ENCODE results near the gene GSDME. TPM values are rescaled to one million over a fixed set of nuclear protein-coding genes. Genes with fewer than 3 reads are reported as not detected.
A peak's percentile ranks its signal among the peaks of the same experiment; 100 is the strongest.

The GSDME gene
- total and polyA plus RNA-seq, 7 donors, result 4.9 to 32.1 (median 14.1) TPM

DNA sequence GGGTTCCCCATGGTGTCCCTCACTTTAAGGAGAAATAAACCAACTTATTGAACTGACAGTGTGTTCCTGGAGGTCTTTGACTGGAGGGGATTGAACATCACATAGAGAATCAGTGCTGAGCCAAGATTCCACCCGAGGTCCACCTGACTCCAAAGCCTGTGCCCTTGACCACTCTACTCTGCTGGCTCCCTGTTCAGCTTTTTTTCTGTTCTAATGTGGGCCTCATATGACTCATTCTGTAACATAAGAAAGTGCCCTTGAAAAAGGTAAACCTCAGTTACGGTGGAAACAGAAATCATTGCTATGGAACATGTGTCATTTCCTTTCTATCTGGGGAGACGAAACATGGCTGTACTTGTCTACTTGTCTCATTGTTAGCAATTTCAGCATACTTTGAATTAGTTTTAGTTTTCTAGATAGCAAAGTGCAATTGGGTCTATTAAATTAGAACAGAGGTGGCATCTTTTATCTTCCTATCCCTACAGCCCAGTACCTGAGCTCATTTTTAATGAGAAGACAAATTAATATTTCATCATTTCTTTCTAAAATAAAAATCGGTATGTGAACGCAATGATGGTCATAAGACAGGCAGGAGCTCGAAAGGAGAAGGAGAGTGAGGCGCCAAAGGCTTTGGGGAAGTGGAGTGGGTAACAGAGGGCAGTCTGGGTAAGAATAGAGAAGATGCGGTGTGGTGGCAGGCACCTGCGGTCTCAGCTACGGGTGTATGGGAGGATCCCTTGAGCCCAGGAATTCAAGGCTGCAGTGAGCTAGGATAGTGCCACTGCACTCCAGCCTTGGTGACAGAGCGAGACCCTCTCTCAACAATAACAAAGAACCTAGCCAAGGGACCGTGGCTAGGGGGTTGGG is 1.5 kb downstream of the GSDME start:
- TF ChIP-seq, protein P1, sequence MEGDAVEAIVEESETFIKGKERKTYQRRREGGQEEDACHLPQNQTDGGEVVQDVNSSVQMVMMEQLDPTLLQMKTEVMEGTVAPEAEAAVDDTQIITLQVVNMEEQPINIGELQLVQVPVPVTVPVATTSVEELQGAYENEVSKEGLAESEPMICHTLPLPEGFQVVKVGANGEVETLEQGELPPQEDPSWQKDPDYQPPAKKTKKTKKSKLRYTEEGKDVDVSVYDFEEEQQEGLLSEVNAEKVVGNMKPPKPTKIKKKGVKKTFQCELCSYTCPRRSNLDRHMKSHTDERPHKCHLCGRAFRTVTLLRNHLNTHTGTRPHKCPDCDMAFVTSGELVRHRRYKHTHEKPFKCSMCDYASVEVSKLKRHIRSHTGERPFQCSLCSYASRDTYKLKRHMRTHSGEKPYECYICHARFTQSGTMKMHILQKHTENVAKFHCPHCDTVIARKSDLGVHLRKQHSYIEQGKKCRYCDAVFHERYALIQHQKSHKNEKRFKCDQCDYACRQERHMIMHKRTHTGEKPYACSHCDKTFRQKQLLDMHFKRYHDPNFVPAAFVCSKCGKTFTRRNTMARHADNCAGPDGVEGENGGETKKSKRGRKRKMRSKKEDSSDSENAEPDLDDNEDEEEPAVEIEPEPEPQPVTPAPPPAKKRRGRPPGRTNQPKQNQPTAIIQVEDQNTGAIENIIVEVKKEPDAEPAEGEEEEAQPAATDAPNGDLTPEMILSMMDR (IDR thresholded peaks at IDR 0.05), result no peak
- ATAC-seq (peak; percentile 37 to 55 (median 40)), DNase-seq (no peak)
- Histone ChIP-seq H3K9me3 (no peaks in the 10 kb centered on the region), H3K4me1 (peaks cover 27% of the 10 kb centered on the region), H3K4me3 (peak overlapping the region; percentile 90), H3K27me3 (ENCODE audit: insufficient read depth in 3 of 3, low read length in 2 of 3) (no peaks in the 10 kb centered on the region), H3K36me3 (ENCODE audit: insufficient read depth in 1 of 2, low read depth in 1 of 2) (no peaks in the 10 kb centered on the region), H3K27ac (peak overlapping the region; percentile 92)
- intact Hi-C loops (cut with DNase I), result no loop called here
- WGBS, 3 donors, result 78 to 82% (median 80%) methylated on average over 12 of the region's 12 CpGs

DNA sequence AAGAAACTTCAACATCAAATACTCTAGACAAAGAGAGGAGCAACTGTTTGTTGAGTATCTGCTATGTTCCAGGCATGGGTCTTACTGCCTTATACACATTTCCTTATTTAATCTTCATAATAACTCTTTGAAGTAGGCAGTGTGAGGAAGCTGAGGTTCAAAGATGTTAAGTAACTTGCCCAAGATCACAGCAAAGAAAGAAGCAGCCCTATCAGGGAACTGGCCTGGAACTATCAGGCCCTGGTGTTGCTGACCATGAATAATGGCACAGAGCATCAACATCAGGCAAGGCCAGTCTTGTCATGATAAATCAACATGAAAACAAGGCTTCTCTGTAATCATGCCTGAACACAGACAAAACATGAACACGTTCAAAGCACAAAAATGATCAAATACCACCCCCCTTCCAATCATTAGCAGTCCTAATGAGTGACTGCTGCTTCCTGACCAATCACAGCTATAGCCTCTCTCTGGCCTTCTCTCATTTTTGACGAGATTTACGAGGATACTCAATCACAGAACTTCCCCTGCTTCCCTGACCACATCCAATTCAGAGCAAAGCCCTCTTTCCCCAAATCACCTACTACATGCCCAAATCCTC is 2.3 kb downstream of the GSDME start:
- intact Hi-C loops (cut with DNase I), result no loop called here
- TF ChIP-seq, protein P1 (IDR thresholded peaks at IDR 0.05), result no peak
- H3K9me3 ChIP-seq, result no peaks in the 10 kb centered on the region
- DNase-seq (no peak), ATAC-seq (no peak)
- 63 to 77% (median 72%) methylated on average over 3 of the region's 3 CpGs for WGBS, 3 donors
- peak overlapping the region; percentile 92 for H3K27ac ChIP-seq
- no peaks in the 10 kb centered on the region for H3K27me3 ChIP-seq (ENCODE audit: insufficient read depth in 3 of 3, low read length in 2 of 3)
- no peak overlapping the region for H3K4me3 ChIP-seq
- no peaks in the 10 kb centered on the region for H3K36me3 ChIP-seq (ENCODE audit: insufficient read depth in 1 of 2, low read depth in 1 of 2)
- peaks cover 27% of the 10 kb centered on the region for H3K4me1 ChIP-seq

DNA sequence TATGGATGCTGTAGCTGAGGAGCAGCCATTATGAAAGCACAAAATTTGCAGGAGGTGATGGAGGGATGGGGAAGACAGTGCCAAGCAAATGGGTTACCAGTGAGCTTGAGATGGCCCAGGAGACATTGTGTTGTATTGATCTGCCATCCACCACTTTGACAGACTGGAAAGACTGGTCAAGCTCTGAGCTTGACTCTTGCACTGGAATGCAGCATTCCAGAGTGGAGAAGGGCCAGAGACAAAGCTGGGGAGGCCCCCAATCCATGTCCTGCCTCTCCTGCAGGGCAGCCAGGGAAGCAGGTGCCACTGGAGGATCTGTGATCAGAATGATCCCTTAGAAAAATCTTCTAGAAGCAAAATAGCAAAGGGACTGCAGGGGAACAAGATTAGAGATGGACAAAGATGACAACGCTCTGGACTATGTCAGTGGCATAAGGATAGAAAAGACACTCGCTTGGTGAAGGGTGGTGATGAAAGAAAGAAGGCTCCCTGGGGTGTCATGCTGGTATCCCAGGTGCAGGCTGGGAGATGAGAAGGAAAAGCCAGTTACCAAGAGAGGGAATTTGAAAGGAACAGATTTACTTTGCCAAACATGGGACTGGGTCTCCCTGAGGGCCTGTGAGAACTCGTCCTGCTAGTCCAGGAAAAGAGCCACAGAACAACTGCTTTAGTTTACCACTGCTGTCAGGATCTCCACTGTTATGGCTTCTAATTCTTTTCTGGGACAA is 5.0 kb downstream of the GSDME start:
- 79 to 87% (median 81%) methylated on average over 3 of the region's 3 CpGs for WGBS, 3 donors
- H3K4me3 ChIP-seq, result no peak overlapping the region
- no peaks in the 10 kb centered on the region for H3K36me3 ChIP-seq (ENCODE audit: insufficient read depth in 1 of 2, low read depth in 1 of 2)
- H3K9me3 ChIP-seq, result no peaks in the 10 kb centered on the region
- ATAC-seq (no peak), DNase-seq (no peak)
- TF ChIP-seq, protein P1 (IDR thresholded peaks at IDR 0.05), result no peak
- H3K4me1 ChIP-seq, result peaks cover 20% of the 10 kb centered on the region
- intact Hi-C loops (cut with DNase I), result no loop called here
- no peak overlapping the region for H3K27ac ChIP-seq
- H3K27me3 ChIP-seq (ENCODE audit: insufficient read depth in 3 of 3, low read length in 2 of 3), result no peaks in the 10 kb centered on the region

DNA sequence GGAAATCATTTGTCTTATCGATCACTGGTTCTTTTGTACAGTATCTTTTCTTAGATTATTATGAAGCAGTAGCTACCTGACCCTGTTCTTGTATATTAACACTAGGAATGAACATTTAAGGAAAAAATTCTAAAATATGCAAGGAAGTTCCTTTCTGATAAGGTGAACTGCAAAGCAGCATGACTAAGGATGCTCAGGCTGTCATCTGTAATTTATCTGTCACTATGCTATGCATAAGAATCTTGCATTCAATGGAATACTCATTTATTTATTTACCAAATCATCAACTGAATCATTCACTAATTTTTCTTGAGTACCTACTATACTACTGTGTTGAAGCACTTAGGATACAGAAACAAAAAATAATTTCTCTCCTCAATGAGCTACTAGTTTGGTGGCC is 5.8 kb downstream of the GSDME start:
- ATAC-seq, result no peak

More for the DNA sequence above, 5.8 kb downstream of the GSDME start:
- intact Hi-C loops (cut with DNase I), result no loop called here
- Histone ChIP-seq H3K36me3 (ENCODE audit: insufficient read depth in 1 of 2, low read depth in 1 of 2) (no peaks in the 10 kb centered on the region), H3K27ac (no peak overlapping the region), H3K9me3 (no peaks in the 10 kb centered on the region), H3K4me3 (no peak overlapping the region), H3K27me3 (ENCODE audit: insufficient read depth in 3 of 3, low read length in 2 of 3) (no peaks in the 10 kb centered on the region), H3K4me1 (peaks cover 20% of the 10 kb centered on the region)
- WGBS, 3 donors, result 90 to 97% (median 92%) methylated on average over 1 of the region's 1 CpG
- no peak for DNase-seq
- TF ChIP-seq, protein P1 (IDR thresholded peaks at IDR 0.05), result no peak

Data from psoas muscle (tissue), 8 donors.